Sigmoid colon (tissue), 4 donors: Measurements from ENCODE around the gene ZFP36L2.

Experiments used
- EP300 ChIP-seq, 4 donors: sonication (generic); formaldehyde crosslinking; IDR thresholded peaks; one replicate each; pipeline ENCODE4 v1.6.1; 2017; ENCODE audit warnings: antibody characterized with exemption in 4 of 4
- POLR2A ChIP-seq, 2 donors: fragments of 450-650 bp; IDR thresholded peaks; one replicate each; pipeline ENCODE4 v1.6.1; 2016; ENCODE audit warnings: antibody characterized with exemption in 2 of 2, mild to moderate bottlenecking in 2 of 2, moderate library complexity in 2 of 2
- POLR2AphosphoS5 ChIP-seq, 4 donors: sonication (generic); formaldehyde crosslinking; IDR thresholded peaks; one replicate each; pipeline ENCODE4 v1.6.1; 2017; ENCODE audit warnings: antibody characterized with exemption in 4 of 4
- TF ChIP-seq, protein P1 (sequence below), 4 experiments: fragments of 450-650 bp in 3 of 4; fragments of 200-600 bp in 1 of 4; IDR thresholded peaks; one replicate each; pipeline ENCODE4 v1.5.1; 2016 to 2019; ENCODE audit warnings: antibody characterized with exemption in 4 of 4, mild to moderate bottlenecking in 3 of 4, moderate library complexity in 2 of 4

GRCh38 chr2:43238813-43239212 lies 12.4 kb upstream of the ZFP36L2 start:
- TF ChIP-seq POLR2AphosphoS5 (IDR thresholded peaks at IDR 0.05) = no peak
- TF ChIP-seq, protein P1, sequence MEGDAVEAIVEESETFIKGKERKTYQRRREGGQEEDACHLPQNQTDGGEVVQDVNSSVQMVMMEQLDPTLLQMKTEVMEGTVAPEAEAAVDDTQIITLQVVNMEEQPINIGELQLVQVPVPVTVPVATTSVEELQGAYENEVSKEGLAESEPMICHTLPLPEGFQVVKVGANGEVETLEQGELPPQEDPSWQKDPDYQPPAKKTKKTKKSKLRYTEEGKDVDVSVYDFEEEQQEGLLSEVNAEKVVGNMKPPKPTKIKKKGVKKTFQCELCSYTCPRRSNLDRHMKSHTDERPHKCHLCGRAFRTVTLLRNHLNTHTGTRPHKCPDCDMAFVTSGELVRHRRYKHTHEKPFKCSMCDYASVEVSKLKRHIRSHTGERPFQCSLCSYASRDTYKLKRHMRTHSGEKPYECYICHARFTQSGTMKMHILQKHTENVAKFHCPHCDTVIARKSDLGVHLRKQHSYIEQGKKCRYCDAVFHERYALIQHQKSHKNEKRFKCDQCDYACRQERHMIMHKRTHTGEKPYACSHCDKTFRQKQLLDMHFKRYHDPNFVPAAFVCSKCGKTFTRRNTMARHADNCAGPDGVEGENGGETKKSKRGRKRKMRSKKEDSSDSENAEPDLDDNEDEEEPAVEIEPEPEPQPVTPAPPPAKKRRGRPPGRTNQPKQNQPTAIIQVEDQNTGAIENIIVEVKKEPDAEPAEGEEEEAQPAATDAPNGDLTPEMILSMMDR (IDR thresholded peaks at IDR 0.05) = no peak
- no peak for TF ChIP-seq POLR2A (IDR thresholded peaks at IDR 0.05)
- no peak for TF ChIP-seq EP300 (IDR thresholded peaks at IDR 0.05)
